Fibroblast of the aortic adventitia (primary cell): ENCODE results near the gene UBE2L6. TPM values are rescaled to one million over a fixed set of nuclear protein-coding genes. Genes with fewer than 3 reads are reported as not detected.

Experiments used
- DNase-seq: peaks from one replicate; pipeline ENCODE4 v3.0.0-alpha.2; 2010; ENCODE audit warnings: low read depth
- H3K4me3 ChIP-seq: 2 replicates; pipeline ENCODE4 v1.5.1; 2011; ENCODE audit warnings: low read depth, mild to moderate bottlenecking, control low read depth, low read length, moderate library complexity
- total RNA-seq: library from RNA; depleted of rRNA; stranded (reverse); fragments of >200 nt; gene quantifications from 2 replicates; pipeline ENCODE4 v1.2.3, GENCODE V29; 2012; ENCODE audit warnings: low replicate concordance
- TF ChIP-seq, protein P1 (sequence below): IDR thresholded peaks from 2 replicates; pipeline ENCODE4 v1.5.1; 2011; ENCODE audit warnings: mild to moderate bottlenecking, low read length, control low read depth, inconsistent platforms; ENCODE audit not compliant: insufficient read depth

The UBE2L6 gene
- total RNA-seq, 1 donor, result 41.1 TPM

DNA sequence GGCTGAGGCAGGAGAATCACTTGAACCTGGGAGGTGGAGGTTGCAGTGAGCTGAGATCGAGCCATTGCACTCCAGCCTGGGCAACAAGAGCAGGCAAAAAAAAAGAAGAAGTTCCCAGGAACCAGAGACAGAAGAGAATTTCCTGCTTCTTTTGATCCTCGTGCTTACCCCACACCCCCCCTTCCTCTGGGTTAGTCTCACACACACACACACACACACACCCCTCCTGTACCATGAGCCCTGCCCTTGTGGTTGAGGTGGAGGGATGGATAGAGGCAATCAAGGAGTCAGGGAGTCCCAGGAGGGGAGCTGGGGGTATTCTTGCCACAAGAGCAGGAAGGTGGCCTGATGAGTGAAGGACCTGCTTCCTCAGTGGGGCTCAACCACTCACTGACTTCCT, 4.1 kb upstream of the UBE2L6 start:
- H3K4me3 ChIP-seq, result no peak overlapping the region
- TF ChIP-seq, protein P1, sequence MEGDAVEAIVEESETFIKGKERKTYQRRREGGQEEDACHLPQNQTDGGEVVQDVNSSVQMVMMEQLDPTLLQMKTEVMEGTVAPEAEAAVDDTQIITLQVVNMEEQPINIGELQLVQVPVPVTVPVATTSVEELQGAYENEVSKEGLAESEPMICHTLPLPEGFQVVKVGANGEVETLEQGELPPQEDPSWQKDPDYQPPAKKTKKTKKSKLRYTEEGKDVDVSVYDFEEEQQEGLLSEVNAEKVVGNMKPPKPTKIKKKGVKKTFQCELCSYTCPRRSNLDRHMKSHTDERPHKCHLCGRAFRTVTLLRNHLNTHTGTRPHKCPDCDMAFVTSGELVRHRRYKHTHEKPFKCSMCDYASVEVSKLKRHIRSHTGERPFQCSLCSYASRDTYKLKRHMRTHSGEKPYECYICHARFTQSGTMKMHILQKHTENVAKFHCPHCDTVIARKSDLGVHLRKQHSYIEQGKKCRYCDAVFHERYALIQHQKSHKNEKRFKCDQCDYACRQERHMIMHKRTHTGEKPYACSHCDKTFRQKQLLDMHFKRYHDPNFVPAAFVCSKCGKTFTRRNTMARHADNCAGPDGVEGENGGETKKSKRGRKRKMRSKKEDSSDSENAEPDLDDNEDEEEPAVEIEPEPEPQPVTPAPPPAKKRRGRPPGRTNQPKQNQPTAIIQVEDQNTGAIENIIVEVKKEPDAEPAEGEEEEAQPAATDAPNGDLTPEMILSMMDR, result no peak
- no peak for DNase-seq

DNA sequence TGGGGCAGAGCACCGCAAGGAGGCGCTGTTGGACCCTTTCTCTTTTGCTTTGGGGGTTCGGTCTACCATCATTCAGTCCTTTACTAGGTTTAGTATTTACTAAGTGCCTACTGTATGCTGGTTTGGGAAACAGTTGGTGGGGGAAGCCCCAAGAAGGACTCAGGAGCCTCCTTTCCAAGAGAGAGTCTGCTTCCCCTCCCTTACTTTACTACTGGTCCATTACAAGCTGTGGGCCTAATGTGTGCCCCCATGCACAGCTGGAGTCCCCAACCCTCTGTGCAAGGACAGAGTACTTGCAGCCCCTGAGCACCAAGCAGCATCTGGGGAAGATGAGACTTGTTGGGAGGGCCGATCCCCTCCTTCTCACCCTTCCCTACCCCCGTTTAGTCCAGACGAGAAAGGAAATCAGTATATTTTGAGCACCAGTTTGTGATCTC, 876 bp upstream of the UBE2L6 start:
- H3K4me3 ChIP-seq, result peak overlapping the region; percentile 92
- peak; percentile 77 for DNase-seq
- TF ChIP-seq, protein P1, result peak; percentile 94

DNA sequence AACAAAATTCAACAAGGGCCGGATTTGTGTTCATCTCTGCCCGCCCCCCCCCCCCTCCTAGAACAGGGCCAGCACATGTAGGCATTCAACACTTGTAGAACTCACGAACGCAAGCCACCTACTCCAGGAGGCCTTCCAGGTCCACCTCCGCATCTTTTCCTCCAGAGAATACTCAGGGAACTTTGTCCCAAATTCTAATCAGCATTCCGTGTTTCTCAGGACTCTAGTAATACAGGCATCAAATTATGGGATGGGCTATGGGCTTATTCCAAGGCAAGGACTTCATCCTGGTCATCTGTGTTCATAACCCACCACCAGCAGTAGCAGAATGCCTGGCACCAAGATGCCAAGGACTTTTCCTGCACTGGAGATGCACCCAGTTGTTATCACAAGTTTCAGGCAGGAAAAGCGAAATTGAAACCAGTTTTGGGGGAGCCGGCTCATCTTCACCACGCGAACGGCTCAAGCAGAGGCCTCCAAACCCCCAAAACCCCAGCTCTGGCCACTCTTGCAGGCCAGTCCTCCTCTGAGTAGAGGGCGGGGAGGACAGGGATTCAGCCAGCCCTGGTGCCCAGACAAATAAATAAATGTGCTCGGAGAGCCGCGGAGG, 462 bp downstream of the UBE2L6 start:
- DNase-seq, result peak; percentile 17
- TF ChIP-seq, protein P1, result no peak
- H3K4me3 ChIP-seq, result peak overlapping the region; percentile 92

DNA sequence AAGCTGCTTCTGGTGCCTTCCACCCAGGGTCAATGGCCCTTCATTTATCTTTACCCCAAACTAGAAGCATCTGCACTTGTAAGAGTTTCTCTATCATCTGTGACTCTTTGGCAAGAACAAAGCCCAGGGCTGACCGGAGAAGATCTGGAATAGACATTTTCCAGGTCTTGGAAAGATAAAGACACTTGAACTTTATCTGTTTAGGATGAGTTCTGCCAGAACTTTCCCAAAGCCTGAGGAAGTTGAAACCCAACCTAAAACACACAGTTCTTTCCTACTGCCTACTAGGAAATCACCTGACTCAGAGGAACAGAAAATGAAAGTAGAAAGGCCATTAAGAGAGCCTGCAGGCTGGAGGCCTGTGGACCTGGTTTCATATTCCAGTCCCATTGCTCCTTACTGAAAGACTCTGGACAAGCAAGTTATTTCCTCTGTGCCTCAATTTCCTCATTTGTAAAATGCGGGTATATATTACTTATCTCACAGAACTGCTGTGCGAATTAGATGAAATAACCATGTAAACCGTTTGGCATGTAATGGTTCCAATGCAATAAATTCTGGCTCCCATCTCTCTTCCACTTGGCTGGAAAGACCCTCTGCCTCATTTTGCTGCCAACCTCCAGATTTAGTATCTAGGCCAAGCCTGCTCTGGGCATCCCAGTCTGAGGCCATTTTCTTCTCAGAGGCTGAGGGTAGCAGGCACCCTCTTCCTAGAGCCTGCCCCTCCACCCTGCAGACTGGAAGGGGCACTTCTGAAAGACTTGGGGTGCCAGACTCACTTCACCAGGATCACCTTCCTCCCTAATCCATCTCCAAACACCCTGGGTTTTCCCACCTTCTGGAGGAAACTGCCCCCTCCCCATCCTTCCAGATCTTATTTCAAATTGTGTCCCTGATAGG, 1.2 kb downstream of the UBE2L6 start:
- peak; percentile 65 for DNase-seq
- TF ChIP-seq, protein P1, result no peak
- peak overlapping the region; percentile 92 for H3K4me3 ChIP-seq

DNA sequence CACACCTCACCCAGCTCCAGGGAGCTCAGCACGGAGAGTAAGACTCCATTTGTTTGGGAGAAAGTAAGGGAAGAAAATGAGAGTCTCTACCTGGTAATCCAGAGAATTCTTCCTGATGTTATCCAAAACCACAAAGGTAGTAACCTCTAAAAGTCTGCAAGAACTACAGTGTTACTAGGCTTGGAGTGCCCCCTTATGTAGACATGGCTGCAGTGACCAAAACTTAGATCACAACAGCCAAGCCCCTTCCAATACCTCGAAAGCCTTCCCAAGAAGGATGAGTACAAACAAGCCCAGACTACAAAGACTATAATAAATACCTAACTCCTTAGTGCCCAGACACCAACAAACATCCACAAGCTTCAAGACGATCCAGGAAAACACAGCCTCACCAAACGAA, 4.9 kb downstream of the UBE2L6 start:
- no peak for DNase-seq
- H3K4me3 ChIP-seq, result no peak overlapping the region
- TF ChIP-seq, protein P1, result no peak

DNA sequence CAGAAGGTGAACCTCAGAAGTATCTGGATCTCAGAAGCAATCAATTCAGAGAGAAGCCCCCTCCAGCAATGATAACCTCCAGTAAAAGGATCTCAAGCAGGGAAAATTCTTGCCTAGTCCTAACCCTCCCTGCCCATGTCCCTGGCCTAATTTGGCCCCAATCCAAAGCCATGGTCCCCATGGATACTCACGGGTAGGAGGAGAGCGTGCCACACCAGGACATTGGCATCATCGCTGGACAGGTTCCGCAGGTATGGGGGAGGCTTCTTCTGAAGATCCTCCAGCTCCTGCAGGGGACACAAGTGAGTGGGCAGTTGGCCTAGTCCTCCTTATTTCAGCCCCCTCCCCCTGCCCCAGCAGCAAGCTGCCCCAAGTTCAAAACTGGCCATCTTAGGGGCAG, 7.3 kb downstream of the UBE2L6 start:
- DNase-seq, result no peak
- TF ChIP-seq, protein P1, result no peak
- no peak overlapping the region for H3K4me3 ChIP-seq
